GM10248 (cell line): ENCODE measurements around the gene FCMR.

Experiments used
- CTCF ChIA-PET: fragments of 300-600 bp; sonication (Branson Sonifier 250); formaldehyde crosslinking; extraction: SDS; loops from one replicate; lab custom pipeline; 2021; ENCODE audit warnings: antibody characterized with exemption; lab: Yijun Ruan, JAX
- POLR2A ChIA-PET: fragments of 350-650 bp; sonication (Branson Sonifier 250); formaldehyde crosslinking; extraction: SDS; loops from one replicate; lab custom pipeline; 2020; ENCODE audit warnings: antibody characterized with exemption; lab: Yijun Ruan, JAX
- DNase-seq: peaks from one replicate; pipeline ENCODE4 v3.0.0; 2012; ENCODE audit errors: extremely low spot score
- TF ChIP-seq, protein P1 (sequence below): IDR thresholded peaks from 2 replicates; pipeline ENCODE4 v1.5.1; 2012; ENCODE audit warnings: mild to moderate bottlenecking, low read depth; ENCODE audit errors: extremely low read depth, missing control alignments, control extremely low read depth

FCMR gene

DNA sequence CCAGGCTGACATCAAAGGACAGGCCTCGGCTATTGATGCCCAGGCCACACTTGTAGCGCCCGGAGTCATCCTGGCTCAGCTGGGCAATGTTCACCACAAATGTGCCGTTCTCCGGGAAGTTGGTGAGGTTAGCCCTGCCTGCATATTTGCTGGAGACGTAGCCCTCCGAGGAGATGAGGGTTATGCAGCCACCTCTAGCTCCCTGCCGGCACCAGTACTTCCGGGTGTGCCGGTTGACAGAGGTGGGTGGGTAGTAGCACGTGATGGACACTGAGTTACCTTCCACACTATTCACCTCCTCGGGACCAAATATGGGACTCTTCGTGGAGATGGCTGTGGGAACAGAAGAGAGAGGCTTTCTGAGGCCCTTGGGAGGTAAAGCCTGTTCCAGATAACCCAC, 17.4 kb upstream of the FCMR start:
- POLR2A ChIA-PET: no interaction called here
- CTCF ChIA-PET: interaction anchor here (1.2 to 25.0 kb wide), 5 partner anchors 13 to 42 kb away, joined by 3 to 416 read pairs (median 64); partner anchors contain the start of gene PIGR
- no peak for DNase-seq
- TF ChIP-seq, protein P1, sequence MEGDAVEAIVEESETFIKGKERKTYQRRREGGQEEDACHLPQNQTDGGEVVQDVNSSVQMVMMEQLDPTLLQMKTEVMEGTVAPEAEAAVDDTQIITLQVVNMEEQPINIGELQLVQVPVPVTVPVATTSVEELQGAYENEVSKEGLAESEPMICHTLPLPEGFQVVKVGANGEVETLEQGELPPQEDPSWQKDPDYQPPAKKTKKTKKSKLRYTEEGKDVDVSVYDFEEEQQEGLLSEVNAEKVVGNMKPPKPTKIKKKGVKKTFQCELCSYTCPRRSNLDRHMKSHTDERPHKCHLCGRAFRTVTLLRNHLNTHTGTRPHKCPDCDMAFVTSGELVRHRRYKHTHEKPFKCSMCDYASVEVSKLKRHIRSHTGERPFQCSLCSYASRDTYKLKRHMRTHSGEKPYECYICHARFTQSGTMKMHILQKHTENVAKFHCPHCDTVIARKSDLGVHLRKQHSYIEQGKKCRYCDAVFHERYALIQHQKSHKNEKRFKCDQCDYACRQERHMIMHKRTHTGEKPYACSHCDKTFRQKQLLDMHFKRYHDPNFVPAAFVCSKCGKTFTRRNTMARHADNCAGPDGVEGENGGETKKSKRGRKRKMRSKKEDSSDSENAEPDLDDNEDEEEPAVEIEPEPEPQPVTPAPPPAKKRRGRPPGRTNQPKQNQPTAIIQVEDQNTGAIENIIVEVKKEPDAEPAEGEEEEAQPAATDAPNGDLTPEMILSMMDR: no peak

DNA sequence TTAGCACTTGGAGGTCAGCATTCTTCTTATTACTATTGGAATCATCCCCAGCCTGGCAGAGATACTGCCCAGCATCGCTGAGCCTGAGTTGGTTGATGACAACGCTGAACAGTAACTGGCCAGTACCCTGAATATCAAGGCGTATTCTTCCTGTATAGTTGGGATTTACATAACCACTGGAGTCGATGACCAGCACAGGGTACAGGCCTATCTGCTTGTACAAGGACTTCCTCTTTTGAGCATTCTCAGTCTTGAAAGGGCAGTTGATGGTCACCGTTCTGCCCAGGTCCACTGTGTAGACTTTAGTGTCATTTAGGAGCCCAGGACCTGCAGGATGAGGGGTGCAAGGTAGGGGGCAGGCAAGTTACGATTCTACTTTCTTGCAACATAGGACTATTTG, 15.7 kb upstream of the FCMR start:
- CTCF ChIA-PET: interaction anchor here (1.5 to 25.0 kb wide), 5 partner anchors 11 to 562 kb away, joined by 4 to 416 read pairs (median 307); partner anchors contain the start of genes FCMR and PIGR
- TF ChIP-seq, protein P1: no peak
- POLR2A ChIA-PET: no interaction called here

DNA sequence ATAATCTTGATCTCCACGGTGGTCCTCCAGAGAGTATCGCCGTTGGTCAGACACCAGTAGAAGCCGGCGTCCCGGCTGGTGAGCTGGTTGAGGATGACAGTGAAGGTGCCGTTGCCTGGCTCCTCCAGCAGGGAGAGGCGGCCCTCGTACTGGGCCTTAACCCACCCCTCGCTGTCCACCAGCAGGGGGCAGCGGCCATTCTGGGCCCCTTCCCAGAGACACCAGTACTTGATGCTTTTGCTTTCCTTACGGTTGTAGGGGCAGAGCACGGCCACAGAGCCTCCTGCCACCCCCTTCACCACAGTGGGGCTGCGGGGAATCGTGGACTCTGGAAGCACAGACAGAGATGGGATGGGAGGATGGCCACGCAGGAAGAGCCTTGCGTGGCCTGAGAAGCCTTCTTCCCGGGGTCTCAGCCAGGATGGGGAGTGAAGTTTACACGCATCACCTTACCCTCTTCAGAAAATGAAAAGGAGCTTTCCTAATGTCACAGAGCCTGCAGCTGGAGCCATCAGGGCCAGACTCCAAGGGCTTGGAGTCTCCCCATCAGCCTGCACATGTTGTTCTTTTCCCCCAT, 13.8 kb upstream of the FCMR start:
- TF ChIP-seq, protein P1: peak; percentile 49
- ChIA-PET POLR2A (no interaction called here), CTCF (interaction anchor here (0.7 to 25.0 kb wide), 32 partner anchors 9 to 564 kb away, joined by 3 to 416 read pairs (median 4); partner anchors contain the start of genes DYRK3, FCAMR, FCMR and IL20)
- DNase-seq: peak; percentile 64

More for the DNA sequence above, 15.7 kb upstream of the FCMR start:
- DNase-seq: no peak

DNA sequence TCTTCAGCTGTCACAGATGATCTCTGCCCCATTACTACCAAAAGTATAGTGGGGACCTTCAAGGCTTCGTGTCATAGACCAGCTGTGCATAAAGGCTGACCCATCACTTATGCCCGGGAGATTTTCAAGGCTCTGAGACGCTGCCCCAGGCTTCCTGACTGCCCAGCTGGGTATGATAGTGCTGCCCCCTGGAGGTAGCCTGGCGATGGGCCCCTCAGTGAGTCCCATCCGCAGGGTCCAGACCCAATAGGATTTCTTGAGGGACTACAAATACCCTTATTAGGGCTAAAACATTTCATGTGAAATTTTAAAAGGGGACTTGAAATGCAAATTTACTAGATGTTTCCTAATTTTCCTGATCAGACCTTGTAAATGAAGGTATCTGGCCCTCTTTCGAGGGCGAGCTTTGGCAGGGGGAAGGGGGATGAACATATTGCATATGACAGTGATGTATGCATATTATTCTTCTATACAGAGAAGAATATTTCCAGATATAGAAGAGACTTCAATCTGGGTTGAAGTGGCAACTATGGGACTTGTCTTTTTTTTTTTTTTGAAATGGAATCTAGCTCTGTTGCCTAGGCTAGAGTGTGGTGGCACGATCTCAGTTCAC, 11.7 kb upstream of the FCMR start:
- TF ChIP-seq, protein P1: peak; percentile 80
- peak; percentile 76 for DNase-seq
- CTCF ChIA-PET: interaction anchor here (0.6 to 25.0 kb wide), 34 partner anchors 7 to 567 kb away, joined by 3 to 416 read pairs (median 4); partner anchors contain the start of genes DYRK3, FCAMR, FCMR and IL20
- POLR2A ChIA-PET: interaction anchor here (0.9 kb wide), 1 partner anchor 11 kb away, joined by 3 read pairs; the partner anchor contains the start of gene FCMR

DNA sequence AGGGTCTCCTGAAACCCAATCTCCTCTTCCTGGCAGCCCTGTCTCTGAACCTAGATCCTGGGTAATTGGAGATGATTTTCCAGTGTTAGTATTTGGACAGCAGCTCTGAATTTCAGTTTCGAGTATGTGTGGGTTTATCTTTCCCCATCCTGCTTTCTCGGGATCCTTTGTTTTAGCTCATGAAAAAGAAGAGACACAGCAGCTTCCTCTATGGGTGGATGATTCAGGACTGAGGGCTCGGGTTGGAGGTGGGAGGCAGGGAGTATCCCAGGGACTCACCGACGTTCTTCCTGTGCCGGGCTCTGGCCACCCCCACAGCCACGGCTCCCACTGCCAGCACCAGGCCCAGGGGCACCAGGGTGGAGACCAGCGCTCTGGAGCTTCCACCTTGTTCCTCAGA, 10.4 kb upstream of the FCMR start:
- CTCF ChIA-PET: interaction anchor here (0.7 to 25.0 kb wide), 29 partner anchors 15 to 323 kb away, joined by 3 to 416 read pairs (median 5); partner anchors contain the start of genes DYRK3, FCAMR, FCMR and IL20
- POLR2A ChIA-PET: interaction anchor here (0.8 kb wide), 1 partner anchor 11 kb away, joined by 3 read pairs; the partner anchor contains the start of gene FCMR
- TF ChIP-seq, protein P1: no peak
- no peak for DNase-seq

DNA sequence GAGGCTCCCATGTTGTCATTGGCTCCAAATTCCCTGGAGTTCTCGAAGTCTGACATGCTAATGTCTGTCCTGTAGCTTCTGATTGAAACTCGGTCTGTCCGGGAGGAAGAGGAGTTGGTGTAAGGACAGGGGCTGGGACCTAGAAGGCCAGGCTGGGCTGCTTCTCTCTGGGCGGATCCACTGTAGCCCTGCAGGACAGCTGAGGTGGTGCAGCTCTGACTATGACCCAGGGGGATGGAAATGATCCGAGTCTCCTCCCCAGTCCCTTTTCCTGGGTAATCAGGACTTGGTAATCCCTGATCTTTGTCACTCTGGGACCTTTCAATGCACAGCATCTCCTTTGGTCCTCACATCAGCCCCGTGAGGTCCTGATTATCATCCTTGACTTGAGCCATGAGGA, 10.0 kb upstream of the FCMR start:
- TF ChIP-seq, protein P1: no peak
- ChIA-PET CTCF (interaction anchor here (0.7 to 25.0 kb wide), 25 partner anchors 14 to 323 kb away, joined by 3 to 416 read pairs (median 5); partner anchors contain the start of genes DYRK3, EIF2D, FCAMR and FCMR), POLR2A (interaction anchor here (0.8 to 1.4 kb wide), 3 partner anchors 9 to 10 kb away, joined by 3 read pairs; partner anchors contain the start of gene FCMR)
- no peak for DNase-seq
